ENCODE data around the gene REC114.

The REC114 gene

DNA sequence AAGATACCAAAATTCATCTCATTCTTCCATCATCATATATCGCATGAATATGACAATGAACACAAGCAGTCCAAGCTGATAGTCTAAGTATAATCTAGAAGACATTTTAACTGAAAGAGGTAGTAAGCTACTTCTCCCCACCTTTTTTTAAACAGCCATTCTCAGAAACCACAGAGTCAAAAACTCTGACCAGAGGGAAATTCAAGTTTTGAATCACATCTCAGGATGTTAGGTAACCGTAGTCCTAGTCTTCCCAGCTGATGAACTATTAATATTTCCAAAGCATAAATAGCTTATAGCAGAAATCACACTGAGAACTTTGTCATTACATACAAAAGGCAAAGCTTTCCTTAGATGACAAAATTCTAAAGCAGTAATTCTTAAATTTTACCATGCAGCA lies 164.4 kb downstream of the REC114 start:
- no peak for TF ChIP-seq ZFX (IDR thresholded peaks at IDR 0.05; ENCODE audit: borderline replicate concordance)
- no peak for TF ChIP-seq CTCF (IDR thresholded peaks at IDR 0.05)
- no peak overlapping the region for H3K27ac ChIP-seq

GRCh38 chr15:73607843-73608242 lies 164.9 kb downstream of the REC114 start:
- TF ChIP-seq CTCF (IDR thresholded peaks at IDR 0.05) (no peak), ZFX (IDR thresholded peaks at IDR 0.05; ENCODE audit: borderline replicate concordance) (no peak)
- H3K27ac ChIP-seq: no peak overlapping the region

- TF ChIP-seq ZFX (IDR thresholded peaks at IDR 0.05; ENCODE audit: borderline replicate concordance) (no peak), CTCF (IDR thresholded peaks at IDR 0.05) (no peak)
- no peak overlapping the region for H3K27ac ChIP-seq
Measured at GRCh38 chr15:73608475-73608874, 165.5 kb downstream of the REC114 start.

DNA sequence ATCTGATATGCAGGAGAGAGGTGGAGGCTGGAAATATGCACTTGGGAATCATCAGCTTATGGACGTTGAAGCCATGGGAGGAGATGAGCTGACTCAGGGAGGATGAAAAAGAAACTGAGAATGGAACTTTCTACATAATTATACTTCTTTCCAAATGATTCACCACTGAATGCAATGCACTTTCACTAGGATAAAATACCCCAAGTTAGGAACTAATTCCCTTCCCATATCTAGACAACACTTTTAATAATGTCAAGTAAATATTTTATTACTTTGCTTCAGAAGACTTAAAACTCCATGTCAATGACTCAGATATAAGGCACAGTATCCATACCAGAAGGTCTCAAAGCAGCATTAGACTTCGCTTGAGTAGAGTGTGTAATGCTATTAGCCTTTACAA lies 166.0 kb downstream of the REC114 start:
- no peak overlapping the region for H3K27ac ChIP-seq
- TF ChIP-seq CTCF (IDR thresholded peaks at IDR 0.05) (no peak), ZFX (IDR thresholded peaks at IDR 0.05; ENCODE audit: borderline replicate concordance) (no peak)
